ENCODE results near the gene MADCAM1.
A peak's percentile ranks its signal among the peaks of the same experiment; 100 is the strongest.

MADCAM1 gene

DNA sequence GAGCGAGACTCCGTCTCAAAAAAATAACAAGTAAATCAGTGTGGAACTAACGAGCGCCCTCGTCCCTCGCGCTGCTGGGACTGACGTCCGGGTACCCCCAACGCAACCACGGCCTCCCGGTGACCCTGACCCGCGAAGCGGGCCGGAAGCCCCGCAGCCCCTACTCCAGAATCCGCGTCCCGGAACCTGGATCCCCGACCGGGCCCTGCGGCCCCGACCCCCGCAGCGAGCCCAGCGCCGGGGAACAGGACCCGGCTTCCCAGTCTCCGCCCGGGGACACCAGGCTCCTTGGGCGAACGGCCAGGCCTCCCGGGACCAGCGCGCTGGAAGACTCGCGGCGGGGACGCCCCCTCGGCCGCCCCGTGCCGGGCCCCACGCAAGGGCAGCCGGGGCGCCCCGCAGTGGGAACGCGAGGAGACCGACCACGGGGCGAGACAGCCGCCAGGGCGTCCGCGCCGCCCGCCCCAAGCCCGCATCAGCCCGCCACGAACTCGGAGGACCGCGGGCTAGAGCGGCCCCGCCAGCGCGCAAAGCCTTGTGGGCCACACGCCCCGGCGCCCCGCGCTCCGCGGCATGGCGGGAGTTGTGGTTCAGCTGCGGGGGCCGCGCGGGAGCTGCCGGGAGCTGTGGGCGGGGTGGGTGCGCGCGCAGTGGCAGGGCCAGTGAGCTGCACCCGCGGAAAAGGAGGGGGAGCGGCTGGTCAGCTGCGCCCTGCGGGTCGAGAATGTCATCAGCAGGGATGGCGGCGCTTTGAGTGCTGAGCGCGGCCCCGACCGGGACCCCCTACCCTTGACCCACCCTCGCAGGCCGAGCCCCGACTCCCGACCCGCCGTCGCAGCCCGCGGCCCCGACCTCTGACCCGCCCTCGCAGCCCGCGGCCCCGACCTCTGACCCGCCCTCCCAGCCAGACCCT is 7.5 kb upstream of the MADCAM1 start:
- DNase-seq: peak; percentile 62 to 71

GRCh38 chr19:489418-490196 is 6.7 kb upstream of the MADCAM1 start:
- DNase-seq: no peak

DNA sequence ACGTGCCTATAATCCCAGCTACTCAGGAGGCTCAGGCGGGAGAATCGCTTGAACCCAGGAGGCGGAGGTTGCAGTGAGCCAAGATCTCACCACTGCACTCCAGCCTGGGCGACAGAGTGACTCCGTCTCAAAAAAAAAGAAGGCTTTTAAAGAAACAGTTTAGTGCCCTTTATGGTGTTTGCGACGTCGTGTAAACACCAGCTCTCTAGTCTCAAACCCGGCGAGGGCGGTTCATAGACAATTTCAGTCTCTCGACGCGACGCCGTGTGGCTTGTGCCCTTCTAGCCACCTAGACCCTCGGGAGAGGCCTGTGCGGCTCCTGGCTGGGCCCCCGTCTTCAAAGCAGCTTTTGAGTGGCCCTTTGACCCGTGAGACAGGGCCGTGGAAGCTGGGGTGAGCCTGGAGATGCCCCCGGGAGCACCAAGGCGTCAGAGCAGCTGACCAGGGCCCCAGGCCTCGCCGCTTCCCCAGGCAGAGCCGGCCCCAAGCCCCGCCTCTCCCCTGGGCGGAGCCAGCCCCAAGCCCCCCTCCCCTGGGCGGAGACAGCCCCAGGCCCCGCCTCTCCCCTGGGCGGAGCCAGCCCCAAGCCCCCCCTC is 5.0 kb upstream of the MADCAM1 start:
- DNase-seq: no peak

- DNase-seq: no peak
Observed at GRCh38 chr19:492091-492531, 4.2 kb upstream of the MADCAM1 start.

DNA sequence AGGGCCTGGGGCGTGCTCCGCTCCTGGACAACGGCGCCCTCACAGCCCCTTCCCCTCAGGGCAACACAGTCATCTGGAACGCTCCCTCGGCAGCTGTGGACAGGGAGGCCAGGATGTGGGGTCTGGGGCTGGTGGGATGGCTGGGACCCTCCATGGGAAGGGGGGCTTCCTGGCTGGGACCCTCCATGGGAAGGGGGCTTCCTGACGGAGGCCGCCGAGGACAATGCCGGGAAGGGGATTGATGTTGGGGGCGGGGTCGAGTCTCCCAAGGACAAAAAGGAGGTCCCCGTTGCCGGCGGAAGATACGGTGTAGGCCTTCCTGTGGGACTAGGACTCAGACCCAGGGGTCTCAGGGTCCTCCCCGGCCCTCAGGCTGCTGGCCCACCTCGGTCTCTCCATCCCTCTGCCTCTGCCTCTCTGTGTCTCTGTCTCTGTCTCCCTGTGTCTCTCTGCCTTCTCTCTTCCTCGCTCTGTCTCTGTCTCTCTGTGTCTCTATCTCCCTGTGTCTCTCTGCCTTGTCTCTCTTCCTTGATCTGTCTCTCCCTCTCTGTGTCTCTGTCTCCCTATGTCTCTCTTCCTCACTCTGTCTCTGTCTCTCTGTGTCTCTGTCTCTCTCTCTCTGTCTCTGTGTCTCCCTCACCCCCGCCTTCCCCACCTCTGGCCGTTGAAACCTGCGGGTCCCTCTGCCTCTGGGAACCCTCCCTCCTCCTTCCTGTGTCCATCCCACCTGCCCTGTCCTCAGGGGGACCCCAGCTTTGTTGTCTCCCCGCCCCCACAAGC is 2.7 kb upstream of the MADCAM1 start:
- no peak for DNase-seq

- DNase-seq: no peak
Observed at GRCh38 chr19:494171-495080, 1.9 kb upstream of the MADCAM1 start.

DNA sequence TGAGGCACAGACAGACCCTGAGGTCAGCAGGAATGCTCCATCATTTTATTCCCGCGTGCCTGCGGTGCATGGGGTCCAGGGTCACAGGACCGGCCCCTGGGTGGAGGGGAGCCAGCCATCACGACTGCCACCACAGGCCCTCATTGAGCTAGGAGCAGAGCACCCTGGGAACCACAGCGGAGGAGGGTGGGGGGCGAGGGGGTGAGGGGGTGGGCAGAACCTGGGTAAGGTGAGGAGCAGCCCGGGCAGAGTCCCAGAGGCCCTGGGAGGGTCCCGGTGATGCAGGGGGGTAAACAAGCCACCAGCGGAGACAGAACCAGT is 1.2 kb upstream of the MADCAM1 start:
- DNase-seq: no peak

GRCh38 chr19:495402-496111 is 729 bp upstream of the MADCAM1 start:
- peak in 1 of 2 experiments; percentile 14 for DNase-seq

DNA sequence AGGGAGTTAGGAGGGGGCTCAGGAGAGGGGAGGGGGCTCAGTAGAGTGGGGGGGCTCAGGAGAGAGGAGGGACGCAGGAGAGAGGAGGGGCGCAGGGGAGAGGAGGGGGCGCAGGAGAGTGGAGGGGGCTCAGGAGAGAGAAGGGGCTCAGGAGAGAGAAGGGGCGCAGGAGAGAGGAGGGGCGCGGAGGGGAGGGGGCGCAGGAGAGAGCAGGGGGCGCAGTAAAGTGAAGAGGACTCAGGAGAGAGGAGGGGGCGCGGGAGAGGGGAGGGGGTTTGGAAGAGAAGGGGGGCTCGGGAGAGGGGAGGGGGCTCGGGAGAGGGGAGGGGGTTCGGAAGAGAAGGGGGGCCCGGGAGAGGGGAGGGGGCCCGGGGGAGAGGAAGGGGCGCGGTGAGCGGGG is 700 bp downstream of the MADCAM1 start:
- DNase-seq: no peak

- DNase-seq: no peak
Observed at GRCh38 chr19:497491-497868, 1.2 kb downstream of the MADCAM1 start.

GRCh38 chr19:497869-498510 is 1.7 kb downstream of the MADCAM1 start:
- DNase-seq: no peak

DNA sequence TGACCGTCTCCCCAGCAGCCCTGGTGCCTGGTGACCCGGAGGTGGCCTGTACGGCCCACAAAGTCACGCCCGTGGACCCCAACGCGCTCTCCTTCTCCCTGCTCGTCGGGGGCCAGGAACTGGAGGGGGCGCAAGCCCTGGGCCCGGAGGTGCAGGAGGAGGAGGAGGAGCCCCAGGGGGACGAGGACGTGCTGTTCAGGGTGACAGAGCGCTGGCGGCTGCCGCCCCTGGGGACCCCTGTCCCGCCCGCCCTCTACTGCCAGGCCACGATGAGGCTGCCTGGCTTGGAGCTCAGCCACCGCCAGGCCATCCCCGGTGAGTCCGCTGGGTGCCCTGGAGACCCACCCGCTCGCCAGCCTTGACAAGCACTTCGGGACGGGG is 2.2 kb downstream of the MADCAM1 start:
- no peak for DNase-seq

- no peak for DNase-seq
Observed at GRCh38 chr19:498977-499623, 2.8 kb downstream of the MADCAM1 start.

DNA sequence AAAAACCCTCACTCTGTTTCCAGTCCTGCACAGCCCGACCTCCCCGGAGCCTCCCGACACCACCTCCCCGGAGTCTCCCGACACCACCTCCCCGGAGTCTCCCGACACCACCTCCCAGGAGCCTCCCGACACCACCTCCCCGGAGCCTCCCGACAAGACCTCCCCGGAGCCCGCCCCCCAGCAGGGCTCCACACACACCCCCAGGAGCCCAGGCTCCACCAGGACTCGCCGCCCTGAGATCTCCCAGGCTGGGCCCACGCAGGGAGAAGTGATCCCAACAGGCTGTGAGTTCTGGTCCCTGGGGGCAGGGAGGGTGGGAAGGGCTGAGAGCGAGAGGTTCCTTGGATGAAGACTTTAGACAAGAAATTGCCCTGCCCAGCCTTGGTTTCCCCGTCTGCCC is 5.4 kb downstream of the MADCAM1 start:
- no peak for DNase-seq

DNA sequence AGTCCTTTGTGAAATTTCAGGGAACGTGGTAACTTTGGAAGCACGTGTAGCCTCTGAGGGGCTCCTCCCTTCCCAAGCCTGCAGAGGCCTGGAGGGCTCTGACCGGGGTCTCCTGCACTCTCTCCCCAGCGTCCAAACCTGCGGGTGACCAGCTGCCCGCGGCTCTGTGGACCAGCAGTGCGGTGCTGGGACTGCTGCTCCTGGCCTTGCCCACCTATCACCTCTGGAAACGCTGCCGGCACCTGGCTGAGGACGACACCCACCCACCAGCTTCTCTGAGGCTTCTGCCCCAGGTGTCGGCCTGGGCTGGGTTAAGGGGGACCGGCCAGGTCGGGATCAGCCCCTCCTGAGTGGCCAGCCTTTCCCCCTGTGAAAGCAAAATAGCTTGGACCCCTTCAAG is 8.3 kb downstream of the MADCAM1 start:
- no peak for DNase-seq

DNA sequence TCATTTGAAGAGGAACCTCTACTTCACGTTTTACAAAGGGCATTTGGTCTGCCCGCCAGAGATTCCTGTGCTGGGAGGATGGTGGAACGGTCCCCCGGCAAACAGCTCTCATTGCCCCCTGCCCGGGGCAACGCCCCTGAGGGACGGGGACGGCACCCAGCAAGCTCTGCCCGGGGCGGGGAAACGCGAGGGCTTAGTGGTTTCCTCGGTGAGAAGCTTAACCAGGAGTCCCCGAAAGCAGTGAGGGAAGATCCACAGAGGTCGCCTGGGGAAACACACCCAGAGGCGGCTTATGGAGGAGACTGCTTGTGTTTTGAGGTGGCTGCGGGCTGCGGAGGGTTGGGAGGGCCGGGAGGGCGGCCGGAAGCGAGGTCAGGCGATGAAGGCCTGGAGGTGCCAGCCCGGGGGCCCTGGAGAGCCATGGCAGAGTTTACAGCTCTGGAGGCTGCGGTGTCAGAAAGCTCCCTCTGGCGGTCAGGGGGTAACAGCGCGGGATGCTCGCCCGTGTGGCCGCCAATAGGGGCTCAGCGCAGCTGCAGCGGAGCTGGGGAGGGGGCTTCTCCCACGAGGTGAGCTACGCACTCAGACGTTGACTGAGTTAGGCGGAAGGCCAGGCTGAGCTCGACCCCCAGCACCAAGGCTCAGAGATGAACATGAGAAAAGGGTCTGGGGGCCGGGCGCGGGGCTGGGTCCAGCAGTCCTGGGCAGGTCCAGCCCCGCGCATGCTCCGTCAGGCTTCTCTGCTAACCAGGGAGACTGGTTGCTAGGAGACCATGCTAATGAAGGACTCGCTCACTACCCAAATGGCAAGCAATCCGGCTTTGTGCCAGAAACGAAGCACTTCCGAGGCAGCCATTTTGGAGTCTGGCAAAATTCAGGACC is 10.4 kb downstream of the MADCAM1 start:
- peak; percentile 98 for DNase-seq

DNA sequence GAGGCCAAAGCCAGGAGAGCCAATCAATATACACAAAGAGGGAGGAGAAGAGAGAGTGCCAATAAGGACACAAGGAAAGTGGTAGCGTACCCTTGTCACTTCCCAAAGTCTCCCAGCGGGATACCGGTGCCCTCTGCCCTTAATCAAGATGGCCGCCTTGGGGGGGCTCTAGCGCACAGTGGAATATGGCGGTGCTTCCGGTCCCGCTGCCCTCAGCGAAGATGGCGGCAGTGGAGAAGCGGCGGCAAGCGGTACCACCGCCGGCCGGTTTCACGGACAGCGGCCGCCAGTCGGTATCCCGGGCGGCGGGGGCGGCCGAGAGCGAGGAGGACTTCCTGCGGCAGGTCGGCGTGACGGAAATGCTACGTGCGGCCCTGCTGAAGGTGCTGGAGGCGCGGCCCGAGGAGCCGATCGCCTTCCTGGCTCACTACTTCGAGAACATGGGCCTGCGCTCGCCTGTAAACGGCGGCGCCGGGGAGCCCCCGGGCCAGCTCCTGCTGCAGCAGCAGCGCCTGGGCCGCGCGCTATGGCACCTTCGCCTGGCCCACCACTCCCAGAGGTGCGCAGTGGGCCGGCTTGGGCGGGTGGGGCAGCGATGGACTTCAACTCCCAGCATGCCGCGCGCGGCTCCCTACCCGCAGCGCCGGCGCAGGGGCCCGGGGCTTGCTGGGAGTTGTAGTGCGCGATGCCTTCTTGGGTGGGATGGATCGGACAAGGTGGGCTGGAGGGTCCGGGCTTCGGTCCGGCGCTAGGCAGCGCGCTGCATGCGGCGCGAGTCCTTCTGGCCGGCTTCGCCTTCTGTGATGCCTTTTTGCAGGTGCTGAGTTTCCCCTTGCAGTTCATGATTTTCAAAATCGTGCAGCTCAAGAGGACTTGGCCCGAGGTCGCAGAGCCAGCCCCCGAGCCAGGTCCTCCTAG is 11.3 kb downstream of the MADCAM1 start, which contains the start of gene TPGS1:
Gene TPGS1, plus strand, starts transcription at position 212 of the 918 bp plus-strand sequence. Its CDS starts 10 bp downstream, at position 222.
- peak; percentile 62 to 75 for DNase-seq
